Ramos (cell line): ENCODE results near the gene TMEM60.
"Not testable (repeated sequence)": the region's sequence is repeated elsewhere in the genome, so short reads cannot be mapped to it uniquely, and the experiment has no call there.

Experiments used
- in situ Hi-C: fragments of 300-500 bp; cut with MboI; formaldehyde crosslinking; loops from one replicate; pipeline ENCODE4 v1.14.3; 2022; ENCODE audit warnings: low sequenced_read_pairs; ENCODE audit not compliant: unreplicated experiment

Gene TMEM60

DNA sequence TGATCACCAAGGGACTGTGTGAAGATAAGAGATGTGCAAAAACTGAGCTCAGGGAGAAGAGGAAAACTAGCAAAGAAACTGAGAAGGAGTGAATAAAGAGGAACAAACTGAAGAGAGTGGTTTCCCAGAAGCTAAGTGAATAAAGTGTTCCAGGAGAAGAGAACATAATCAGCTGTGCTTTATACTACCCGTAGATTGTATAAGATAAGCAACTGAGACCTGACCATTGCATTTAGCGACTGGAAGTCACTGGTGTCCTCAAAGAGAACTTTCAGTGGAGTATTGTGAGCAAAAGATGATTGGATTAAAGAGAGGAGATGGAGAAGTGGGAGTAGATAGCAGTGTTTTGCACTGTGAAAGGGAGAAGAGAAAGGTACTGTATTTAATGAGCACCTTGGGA, 14.9 kb upstream of the TMEM60 start:
- in situ Hi-C loops, result no loop called here

DNA sequence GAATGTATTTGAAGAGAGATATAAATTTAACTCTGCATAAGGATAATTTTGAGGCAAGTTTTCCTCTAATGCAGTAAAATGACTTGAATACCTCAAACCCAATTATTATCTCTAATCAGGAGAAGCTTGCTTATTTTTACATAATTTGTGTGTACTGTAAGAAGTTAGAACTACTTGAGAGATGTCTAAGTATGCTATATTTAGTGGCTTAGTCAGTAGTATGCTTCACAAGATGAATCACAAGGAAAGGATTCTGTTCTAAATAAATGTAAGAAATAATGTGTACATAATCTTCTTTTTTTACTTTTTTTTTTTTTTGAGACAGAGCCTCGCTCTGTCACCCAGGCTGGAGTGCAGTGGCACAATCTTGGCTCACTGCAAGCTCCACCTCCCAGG, 14.1 kb upstream of the TMEM60 start:
- in situ Hi-C loops, result no loop called here

DNA sequence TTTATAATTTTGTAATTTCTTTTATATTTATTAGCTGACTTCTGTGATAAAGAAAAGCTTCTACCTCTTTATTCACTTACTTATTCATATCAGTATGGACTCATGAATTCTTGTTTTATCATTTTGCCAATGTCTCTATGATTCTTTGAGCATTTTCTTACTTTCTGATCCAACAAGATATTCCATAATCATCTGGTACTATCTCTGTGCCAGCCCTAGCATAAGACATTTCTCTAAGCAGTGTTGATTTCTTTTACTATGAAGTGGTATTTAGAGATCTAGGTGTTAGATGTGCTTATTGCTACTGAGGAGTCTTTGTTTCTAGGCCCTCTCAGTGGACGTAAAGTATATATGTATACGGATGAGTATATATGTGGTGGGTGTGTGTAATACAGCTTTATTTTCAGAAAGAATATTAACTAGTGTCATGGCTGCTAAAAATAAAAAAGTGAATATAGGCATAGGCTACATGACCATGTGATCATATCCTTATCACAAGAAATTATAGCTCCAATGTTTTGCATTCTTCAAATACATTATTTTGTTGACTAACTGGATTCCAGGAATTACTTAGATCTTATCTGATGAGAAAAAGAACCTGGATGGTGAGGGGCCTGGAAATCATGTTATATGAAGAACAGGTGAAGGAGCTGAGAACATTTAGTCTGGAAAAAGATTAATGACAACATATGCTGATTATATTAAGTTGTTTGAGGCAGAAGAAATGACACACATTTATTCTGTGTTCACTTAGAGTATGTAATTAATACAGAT, 13.5 kb upstream of the TMEM60 start:
- in situ Hi-C loops, result no loop called here

DNA sequence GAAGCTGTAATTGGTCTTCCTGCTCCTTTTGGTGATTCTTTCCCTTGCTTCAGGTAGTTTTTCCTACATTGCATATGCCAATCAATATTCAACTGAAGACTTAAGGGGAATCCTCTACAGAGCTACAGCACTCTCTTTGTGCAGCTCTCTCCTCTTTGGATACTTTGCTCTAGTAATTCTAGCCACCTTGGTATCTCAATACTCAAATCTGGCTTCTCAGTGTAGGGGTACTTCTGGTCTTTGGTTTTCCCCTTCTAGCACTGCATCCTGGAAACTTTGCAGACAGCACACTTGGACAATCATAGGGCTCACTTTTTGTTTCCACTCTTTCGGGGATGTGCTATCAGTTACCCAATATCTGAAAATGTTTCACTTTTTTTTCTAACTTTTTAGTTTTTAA, 10.3 kb upstream of the TMEM60 start:
- in situ Hi-C loops, result no loop called here

DNA sequence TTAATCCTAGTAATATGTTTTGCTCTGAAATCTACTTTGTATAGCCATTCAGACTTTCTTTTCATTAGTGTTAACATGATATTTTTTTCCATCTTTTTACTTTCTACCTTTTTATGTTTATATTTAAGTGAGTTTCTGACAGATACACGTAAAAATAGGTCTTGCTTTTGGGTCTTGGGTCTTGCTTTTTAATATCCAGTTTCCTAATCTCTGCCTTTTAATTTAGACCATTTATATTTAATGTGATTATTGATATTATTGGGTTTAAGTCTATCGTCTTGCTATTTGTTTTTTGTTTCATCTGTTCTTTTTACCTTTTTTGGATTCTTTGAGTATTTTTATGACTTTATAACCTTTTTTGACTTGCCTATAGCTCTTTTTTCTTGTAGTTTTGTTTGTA, 8.2 kb upstream of the TMEM60 start:
- in situ Hi-C loops, result no loop called here

DNA sequence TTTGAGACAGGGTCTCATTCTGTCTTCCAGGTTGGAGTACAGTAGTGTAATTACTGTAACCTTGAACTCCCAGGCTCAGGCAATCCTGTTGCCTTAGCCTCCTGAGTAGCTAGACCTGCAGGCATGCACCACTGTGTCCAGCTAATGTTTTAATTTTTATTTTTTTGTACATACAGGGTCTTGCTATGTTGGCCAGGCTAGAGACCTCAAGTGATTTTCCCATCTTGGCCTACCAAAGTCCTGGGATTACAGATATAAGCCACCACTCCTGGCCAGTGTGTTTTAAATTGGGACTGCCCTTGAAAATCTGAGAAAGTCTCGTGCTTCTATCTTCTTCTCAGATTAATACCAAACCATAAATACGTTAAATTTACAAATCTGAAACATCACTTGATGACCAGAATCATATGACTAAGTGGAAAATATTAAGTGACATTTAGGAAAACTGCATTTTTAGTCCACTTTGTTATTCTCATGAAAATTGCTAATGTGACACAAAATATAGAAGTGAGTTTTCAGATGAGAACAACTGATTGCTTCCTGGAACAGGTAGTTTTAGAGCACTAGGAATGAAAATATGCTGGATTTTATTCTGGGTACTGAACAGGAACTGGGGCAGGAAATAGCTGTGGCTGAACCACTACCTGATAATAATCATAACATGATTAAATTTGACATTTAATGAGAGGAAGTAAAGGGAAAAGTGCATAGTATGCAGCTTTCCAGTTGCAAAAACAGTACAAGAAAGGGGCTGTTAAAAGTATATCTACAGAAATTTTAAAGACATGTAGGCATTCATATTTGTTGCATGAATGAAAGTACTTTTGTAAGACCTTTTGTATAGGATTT, 4.5 kb upstream of the TMEM60 start:
- in situ Hi-C loops, result no loop called here

DNA sequence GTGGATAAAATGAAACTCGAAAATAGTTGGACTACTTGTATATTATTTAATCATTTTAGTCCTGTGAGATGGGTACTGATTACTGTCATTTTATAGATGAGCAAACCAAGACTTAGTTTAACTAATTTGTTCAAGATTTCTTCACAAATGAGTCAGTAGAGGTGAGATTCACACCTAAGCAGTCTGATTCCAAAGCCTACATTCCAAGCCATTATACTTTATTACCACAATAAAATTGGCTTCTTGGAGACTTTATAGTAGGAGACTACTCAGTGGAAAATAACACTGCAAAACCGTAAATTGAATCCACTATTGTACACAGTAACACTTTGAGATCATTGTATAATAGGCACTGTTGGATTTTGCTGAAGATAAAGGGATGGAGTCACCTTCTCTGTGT, 2.5 kb upstream of the TMEM60 start:
- in situ Hi-C loops, result no loop called here

DNA sequence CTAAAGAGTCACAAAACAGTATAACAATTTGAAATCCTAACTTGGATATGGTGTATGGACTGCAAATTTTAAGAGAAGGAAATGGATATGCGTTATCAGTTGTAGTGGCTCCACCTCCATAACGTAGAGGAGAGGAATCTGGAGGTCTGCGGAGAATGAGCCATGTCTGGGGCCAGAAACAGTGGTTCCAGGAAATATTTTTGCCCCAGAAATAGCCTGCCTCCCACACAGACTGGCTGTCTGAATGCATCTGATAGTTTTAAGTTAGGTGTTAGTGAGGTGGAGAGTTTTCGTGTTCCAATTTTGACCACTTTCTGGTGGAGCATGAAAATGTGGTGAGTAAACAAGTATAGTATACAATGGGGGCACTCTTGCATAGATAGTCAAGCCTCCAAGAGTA, 1.9 kb upstream of the TMEM60 start:
- in situ Hi-C loops, result no loop called here

DNA sequence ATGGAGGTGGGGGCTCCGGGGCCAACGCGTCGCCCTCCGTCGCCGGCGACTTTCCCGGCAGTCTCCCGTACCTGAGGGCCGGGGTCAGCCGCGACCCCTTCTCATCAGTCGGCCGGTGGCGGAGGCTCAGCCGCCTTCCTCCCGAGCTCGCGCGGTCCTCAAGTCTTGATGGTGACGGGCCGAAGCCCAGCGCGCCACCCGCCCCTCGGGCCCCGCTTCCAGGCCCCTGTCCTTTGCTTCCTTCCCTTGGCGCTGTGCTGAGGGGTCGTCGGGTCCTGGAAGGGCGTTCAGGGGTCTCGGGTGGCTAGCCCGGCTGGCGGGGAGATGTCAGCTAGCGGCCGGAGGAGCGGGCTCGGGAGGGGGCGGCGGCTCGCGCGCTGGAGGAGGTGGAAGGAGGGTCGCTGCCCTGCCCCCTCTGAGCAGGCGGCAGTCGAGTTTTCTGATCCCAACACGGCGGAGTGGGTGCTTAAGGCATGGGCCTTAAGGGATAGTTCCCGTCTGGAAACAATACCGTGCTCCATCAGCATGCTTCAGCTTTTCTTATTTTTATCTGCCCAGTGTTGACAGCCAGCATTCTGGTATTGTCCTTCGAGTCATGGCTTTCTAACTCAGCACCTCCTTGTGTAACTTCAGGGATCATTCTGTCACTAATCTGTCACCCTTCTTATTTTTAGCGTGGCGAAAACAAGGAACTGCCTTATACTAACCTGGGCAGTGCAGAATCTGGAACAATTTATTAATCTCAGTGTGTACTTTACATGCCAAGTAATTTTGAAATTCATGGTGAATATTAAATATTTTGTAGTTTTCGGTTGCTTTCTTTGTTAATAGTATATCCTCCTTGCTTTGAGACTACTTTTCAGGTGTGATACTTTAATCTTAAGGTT, 1.1 kb upstream of the TMEM60 start:
- in situ Hi-C loops, result no loop called here

DNA sequence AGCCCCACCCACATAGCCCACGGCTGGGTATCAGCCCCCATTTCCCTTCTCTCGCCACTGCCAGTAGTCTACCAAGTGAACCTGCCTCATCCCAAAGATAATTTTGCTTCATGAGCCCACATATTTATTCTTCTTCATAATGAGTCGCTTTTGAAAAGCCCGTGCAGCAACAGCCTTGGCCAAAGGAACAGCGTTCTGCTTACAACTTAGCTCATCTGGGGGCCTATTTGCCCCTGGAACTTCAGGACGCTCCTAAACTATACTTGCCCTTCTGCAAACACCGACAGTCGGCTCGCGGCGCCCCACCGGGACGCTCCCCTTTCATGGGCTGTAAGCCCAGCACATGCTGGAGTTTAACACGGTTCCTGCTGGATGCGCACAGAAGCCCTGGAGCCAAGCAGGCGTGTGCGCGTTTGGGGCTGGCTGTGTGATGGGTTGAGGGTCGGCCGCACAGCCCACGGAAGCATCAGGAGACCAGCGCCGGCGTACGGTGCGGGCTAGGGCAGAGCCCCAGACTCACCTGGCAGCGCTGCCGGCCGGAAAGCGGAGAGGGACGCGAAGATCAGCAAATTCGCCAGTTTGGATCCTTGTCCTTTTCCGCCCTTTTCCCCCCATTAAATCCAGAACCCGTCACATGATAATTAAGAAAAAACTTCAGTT, 370 bp downstream of the TMEM60 start:
- in situ Hi-C loops, result no loop called here

DNA sequence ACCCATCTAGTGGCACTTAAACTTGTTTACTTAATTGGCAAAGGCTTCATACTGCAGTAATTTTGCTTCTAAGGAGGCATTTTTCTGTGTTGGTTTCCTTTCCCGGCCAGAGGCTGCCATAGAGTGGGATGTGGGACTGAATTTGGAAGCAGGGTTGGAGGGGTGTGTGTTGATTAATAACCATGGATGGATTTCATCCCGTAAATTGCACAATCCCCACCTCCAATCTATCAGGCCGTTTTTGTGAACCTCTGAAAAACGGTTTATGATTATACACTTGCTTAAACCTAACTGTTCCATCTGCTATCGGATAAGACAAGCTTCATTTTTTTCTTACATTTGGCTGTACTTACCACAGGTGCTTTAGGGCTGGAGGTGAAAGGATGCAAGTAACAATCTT, 1.3 kb downstream of the TMEM60 start:
- in situ Hi-C loops, result no loop called here

DNA sequence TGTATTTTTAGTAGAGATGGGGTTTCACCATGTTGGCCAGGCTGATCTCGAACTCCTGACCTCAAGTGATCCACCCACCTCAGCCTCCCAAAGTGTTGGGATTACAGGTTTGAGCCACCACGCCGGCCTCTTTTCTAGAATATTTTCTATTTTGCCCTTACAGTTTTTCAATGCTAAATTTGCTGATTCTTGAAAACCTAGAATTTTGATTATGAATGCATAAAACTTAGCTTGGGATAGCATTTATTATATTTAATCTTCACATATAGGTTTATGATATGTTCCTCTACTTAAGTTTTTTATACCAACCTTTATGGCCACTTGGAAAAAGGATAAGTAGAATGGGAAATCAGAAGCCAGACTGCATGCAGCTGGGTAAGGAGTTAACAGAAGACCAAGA, 2.1 kb downstream of the TMEM60 start:
- in situ Hi-C loops, result no loop called here

DNA sequence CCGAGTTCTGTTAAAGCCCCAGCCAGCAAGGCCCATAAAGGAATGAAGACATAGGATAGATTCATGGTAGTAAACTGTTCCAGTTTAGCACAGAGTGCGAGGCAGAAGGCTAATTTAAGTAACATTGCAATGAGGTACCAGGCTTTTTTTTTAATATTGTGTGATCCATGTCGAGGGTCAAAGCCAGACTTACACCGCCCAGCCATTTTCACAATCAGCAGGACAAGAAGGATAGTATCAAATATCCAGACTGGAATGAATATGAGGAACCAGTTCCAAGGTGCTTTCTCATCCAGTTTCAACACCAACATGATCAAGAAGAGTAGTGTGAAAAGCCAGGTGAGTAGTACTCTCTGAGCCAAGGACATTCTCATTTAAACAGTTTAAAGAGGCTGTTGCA, 4.2 kb downstream of the TMEM60 start:
- in situ Hi-C loops, result no loop called here

DNA sequence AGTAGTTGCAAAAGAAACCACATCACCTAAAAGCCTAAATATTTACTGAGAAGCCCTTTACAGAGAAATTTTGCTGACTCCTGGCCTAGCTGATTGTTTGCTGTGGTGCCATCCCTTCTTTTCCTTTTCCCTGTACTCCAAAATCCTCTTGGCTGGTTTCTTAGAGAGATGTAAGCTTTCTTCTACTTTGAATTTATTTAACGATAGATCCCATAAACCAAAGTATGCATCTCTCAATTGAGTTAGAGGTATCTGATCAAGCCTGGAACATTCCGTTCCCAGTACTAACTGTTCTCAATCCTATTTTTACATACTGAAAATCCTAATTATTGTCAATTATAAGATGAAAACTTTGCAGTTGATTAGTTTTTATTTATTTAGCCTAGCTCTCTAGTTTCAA, 6.3 kb downstream of the TMEM60 start:
- in situ Hi-C loops, result no loop called here

DNA sequence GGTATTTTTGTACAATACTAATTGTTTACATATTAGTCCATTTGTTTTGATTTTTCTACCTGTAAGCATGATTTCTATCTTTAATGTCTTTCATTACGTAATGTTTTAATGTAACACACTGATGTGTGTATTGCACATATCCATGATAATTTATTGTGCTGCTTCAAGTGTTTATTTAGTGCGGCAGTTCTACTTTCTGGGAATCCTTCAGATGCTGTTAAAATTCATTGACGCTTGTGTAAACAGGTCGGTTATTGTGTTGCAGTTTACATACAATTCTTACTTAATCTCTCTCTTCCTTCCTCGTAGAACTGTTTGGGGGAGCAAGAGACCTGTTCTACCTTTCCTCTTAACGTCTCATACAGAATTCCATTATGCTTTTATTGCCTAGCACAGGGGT, 6.9 kb downstream of the TMEM60 start:
- in situ Hi-C loops, result no loop called here

DNA sequence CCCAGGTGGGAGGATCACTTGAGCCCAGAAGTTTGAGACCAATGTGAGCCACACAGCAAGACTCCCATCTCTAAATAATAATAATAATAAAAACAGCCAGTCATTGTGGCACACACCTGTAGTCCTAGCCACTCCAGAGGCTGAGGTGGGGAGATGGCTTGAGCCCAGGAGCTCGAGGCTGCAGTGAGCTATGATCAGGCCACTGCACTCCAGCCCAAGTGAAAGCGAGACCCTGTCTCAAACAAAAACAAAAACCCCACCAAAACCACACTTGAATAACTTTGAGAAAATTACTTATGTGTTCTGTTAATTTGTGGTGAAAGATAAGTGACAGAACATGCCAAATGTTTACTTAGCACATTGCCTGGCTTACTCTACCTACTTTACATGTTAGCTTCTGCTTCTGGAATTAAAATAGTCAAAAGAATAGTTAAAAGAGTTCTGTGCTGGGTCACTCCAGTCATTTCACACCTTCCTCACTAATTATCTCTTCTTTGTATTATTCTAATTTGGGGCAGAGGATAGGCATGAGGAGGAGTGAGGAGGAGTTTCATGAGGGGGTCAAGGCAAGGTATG, 9.8 kb downstream of the TMEM60 start:
- in situ Hi-C loops, result no loop called here

DNA sequence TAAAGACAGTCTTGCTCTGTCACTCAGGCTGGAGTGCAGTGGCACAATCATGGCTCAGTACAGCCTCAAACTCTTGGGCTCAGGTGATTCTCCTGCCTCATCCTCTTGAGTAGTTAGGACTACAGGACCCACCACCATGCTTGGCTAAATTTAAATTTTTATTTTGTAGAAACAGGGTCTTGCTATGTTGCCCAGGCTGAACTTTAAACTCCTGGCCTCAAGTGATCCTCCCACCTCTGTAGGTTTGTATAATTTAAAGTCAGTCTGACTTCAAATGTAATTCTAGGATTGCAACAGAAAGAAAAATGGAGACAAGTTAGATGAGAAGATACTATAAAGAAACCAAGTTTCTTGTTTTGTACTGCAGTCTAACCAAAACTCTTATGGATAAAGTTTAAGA, 11.5 kb downstream of the TMEM60 start:
- in situ Hi-C loops, result no loop called here

DNA sequence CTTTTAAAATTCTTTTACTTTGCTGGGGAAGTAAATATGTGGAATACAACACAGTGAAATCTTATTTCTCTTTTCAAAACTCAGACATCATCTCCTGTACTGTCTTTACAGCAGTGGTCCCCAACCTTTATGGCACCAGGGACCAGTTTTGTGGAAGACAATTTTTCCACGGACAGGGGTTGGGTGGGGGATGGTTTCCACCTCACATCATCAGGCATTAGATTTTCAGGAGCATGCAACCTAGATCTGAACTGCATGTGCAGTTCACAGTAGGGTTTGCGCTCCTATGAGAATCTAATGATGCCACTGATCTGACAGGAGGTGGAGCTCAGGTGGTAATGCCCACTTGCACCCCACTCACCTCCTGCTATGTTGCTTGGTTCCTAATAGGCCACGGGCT, 12.2 kb downstream of the TMEM60 start:
- in situ Hi-C loops, result no loop called here

DNA sequence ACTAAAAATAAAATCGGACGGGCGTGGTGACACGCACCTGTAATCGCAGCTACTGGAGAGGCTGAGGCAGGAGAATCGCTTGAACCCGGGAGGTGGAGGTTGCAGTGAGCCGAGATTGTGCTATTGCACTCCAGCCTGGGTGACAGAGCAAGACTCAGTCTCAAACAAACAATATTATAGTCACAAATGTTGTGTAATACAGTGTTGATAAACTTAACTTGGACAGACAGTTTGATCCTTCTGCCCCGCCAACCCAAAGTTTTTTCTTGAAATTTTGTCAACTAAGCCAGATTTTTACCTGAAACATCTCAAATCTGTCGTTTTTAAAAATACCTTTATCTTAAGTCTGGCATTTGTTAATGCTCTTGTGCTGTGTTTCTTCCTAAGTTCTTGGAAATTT, 13.8 kb downstream of the TMEM60 start:
- in situ Hi-C loops, result not testable (repeated sequence)

DNA sequence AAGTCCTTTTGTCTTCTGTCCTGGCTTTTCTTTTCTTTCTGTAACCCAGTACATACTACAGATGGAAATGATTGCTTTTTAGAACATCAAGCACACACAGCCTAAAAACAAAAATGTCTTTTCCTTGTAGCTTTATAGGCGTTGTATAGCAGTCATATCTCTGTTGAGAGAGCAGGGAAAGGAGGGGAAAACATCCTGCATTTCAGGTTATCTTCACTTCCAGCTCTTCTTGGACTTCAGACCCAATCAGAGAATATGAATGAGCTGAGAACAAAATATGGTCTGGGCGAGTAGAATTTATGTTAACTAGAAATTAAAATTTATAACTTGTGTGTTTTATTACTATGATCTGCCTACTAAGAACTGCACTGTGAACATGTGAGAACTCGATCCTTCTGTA, 14.7 kb downstream of the TMEM60 start:
- in situ Hi-C loops, result no loop called here
